H1 (cell line): ENCODE results near the gene MELK. TPM values are rescaled to one million over a fixed set of nuclear protein-coding genes. Genes with fewer than 3 reads are reported as not detected.

Experiments used
- CTCF ChIA-PET: fragments of 300-600 bp; sonication (Branson Sonifier 250); formaldehyde crosslinking; loops from one replicate; lab custom pipeline; 2021; ENCODE audit not compliant: partially characterized antibody; lab: Charles Lee
- POLR2A ChIA-PET: fragments of 300-600 bp; sonication (Branson Sonifier 250); formaldehyde crosslinking; loops from one replicate; lab custom pipeline; 2021; ENCODE audit warnings: inconsistent platforms; ENCODE audit not compliant: partially characterized antibody; lab: Charles Lee
- DNase-seq, 2 experiments: peaks; one replicate each; pipeline versions ENCODE4 v3.0.0 to v3.0.0-alpha.2; 2010 to 2022; ENCODE audit warnings: low spot score in 2 of 2, low read depth in 1 of 2, mixed read lengths in 1 of 2
- FAIRE-seq: peaks from 2 replicates; lab custom pipeline; 2011; peaks lifted over from hg19 to GRCh38; lab: Jason Lieb, UNC
- H2AFZ ChIP-seq: 2 replicates; pipeline ENCODE4 v1.8.1; 2012; ENCODE audit warnings: low read length, inconsistent platforms
- H2AK5ac ChIP-seq: 2 replicates; pipeline ENCODE4 v1.6.1; 2013; ENCODE audit warnings: low read depth, low read length
- H2BK120ac ChIP-seq: replicated peaks from 2 replicates; pipeline ENCODE3; 2013; ENCODE audit warnings: low read depth, low read length, inconsistent platforms
- H2BK12ac ChIP-seq: 2 replicates; pipeline ENCODE4 v1.6.1; 2013; ENCODE audit warnings: low read depth, low read length
- H2BK15ac ChIP-seq: 2 replicates; pipeline ENCODE4 v1.6.1; 2013; ENCODE audit warnings: low read length
- H2BK20ac ChIP-seq: 2 replicates; pipeline ENCODE4 v1.6.1; 2013; ENCODE audit warnings: low read length
- H2BK5ac ChIP-seq: 2 replicates; pipeline ENCODE4 v1.6.1; 2013; ENCODE audit warnings: low read depth, low read length
- H3K14ac ChIP-seq: 2 replicates; pipeline ENCODE4 v1.6.1; 2013; ENCODE audit warnings: inconsistent platforms; ENCODE audit not compliant: insufficient read length
- H3K18ac ChIP-seq: 2 replicates; pipeline ENCODE4 v1.6.1; 2013; ENCODE audit warnings: low read length; ENCODE audit errors: extremely low read depth
- H3K23ac ChIP-seq: 2 replicates; pipeline ENCODE4 v1.6.1; 2013; ENCODE audit warnings: inconsistent platforms; ENCODE audit not compliant: insufficient read length
- H3K23me2 ChIP-seq: 2 replicates; pipeline ENCODE4 v1.6.1; 2013; ENCODE audit warnings: low read depth, low read length
- H3K27ac ChIP-seq: 2 replicates; pipeline ENCODE4 v1.6.1; 2011; ENCODE audit warnings: low read depth, low read length, inconsistent platforms
- H3K27me3 ChIP-seq, 4 experiments: replicated peaks in 1 of 4; 1 replicate in 1 of 4; 2 replicates in 3 of 4; pipeline versions ENCODE4 v1.6.1 to v1.8.1; 2011 to 2013; ENCODE audit warnings: low read length in 3 of 4, mild to moderate bottlenecking in 3 of 4, inconsistent platforms in 2 of 4, mixed read lengths in 2 of 4, moderate library complexity in 1 of 4; ENCODE audit not compliant: control insufficient read depth in 3 of 4, insufficient read depth in 3 of 4; ENCODE audit errors: extremely low read depth in 1 of 4
- H3K36me3 ChIP-seq, 4 experiments: 2 replicates each; pipeline versions ENCODE4 v1.6.1 to v1.8.1; 2011 to 2013; ENCODE audit warnings: mild to moderate bottlenecking in 4 of 4, low read length in 3 of 4, moderate library complexity in 2 of 4, control low read depth in 1 of 4, inconsistent platforms in 1 of 4; ENCODE audit not compliant: insufficient read depth in 4 of 4, control insufficient read depth in 2 of 4
- H3K4ac ChIP-seq: replicated peaks from 2 replicates; pipeline ENCODE3; 2013; ENCODE audit warnings: low read length, low read depth, mixed read lengths, inconsistent platforms; ENCODE audit not compliant: insufficient read length
- H3K4me1 ChIP-seq, 4 experiments: replicated peaks in 1 of 4; 1 replicate in 1 of 4; 2 replicates in 3 of 4; pipeline versions ENCODE4 v1.6.1 to v1.8.1; 2011 to 2013; ENCODE audit warnings: low read length in 3 of 4, inconsistent platforms in 2 of 4, mixed read lengths in 1 of 4; ENCODE audit not compliant: insufficient read depth in 4 of 4, control insufficient read depth in 3 of 4
- H3K4me2 ChIP-seq, 2 experiments: 2 replicates each; pipeline versions ENCODE4 v1.6.1 to v1.8.1; 2011 to 2013; ENCODE audit warnings: low read depth in 2 of 2, low read length in 2 of 2, control low read depth in 1 of 2, inconsistent platforms in 1 of 2, mild to moderate bottlenecking in 1 of 2; ENCODE audit not compliant: insufficient read depth in 1 of 2
- H3K4me3 ChIP-seq, 4 experiments: fragments of 200-600, 300-600 bp in 1 of 4; sonication (generic), shearing (Covaris generic), sonication (Bioruptor Twin) in 1 of 4; 2 replicates each; pipeline versions ENCODE4 v1.5.1 to v1.8.1; 2011 to 2016; ENCODE audit warnings: low read length in 4 of 4, low read depth in 3 of 4, control low read depth in 2 of 4, inconsistent platforms in 2 of 4, mild to moderate bottlenecking in 2 of 4, mixed read lengths in 1 of 4, moderate library complexity in 1 of 4; ENCODE audit not compliant: insufficient read depth in 2 of 4; ENCODE audit errors: extremely low read depth in 1 of 4
- H3K56ac ChIP-seq: replicated peaks from 2 replicates; pipeline ENCODE3; 2013; ENCODE audit warnings: low read depth, mild to moderate bottlenecking, mixed read lengths, low read length, inconsistent platforms; ENCODE audit not compliant: insufficient read length
- H3K79me1 ChIP-seq: 2 replicates; pipeline ENCODE4 v1.6.1; 2013; ENCODE audit warnings: low read depth, low read length, control low read depth
- H3K79me2 ChIP-seq, 2 experiments: 2 replicates each; pipeline versions ENCODE4 v1.6.1 to v1.8.1; 2012 to 2013; ENCODE audit warnings: low read length in 2 of 2, mild to moderate bottlenecking in 2 of 2, inconsistent platforms in 1 of 2; ENCODE audit not compliant: insufficient read depth in 2 of 2, control insufficient read depth in 1 of 2
- H3K9ac ChIP-seq, 4 experiments: replicated peaks in 1 of 4; 1 replicate in 1 of 4; 2 replicates in 3 of 4; pipeline versions ENCODE4 v1.6.1 to v1.8.1; 2011 to 2013; ENCODE audit warnings: low read depth in 3 of 4, low read length in 3 of 4, control low read depth in 2 of 4, mild to moderate bottlenecking in 2 of 4, moderate library complexity in 2 of 4, inconsistent platforms in 1 of 4; ENCODE audit errors: extremely low read depth in 1 of 4
- H3K9me3 ChIP-seq, 2 experiments: 2 replicates each; pipeline versions ENCODE4 v1.6.1 to v1.8.1; 2012 to 2013; ENCODE audit warnings: mild to moderate bottlenecking in 2 of 2, moderate library complexity in 2 of 2, control low read depth in 1 of 2, inconsistent platforms in 1 of 2, low read depth in 1 of 2, low read length in 1 of 2, mixed read lengths in 1 of 2; ENCODE audit not compliant: insufficient read depth in 2 of 2
- H4K20me1 ChIP-seq, 2 experiments: replicated peaks in 1 of 2; 2 replicates each; pipeline versions ENCODE3 to v1.8.1; 2011 to 2013; ENCODE audit warnings: inconsistent platforms in 2 of 2, low read length in 2 of 2, mild to moderate bottlenecking in 1 of 2; ENCODE audit not compliant: insufficient read depth in 2 of 2, control insufficient read depth in 1 of 2
- H4K5ac ChIP-seq: 2 replicates; pipeline ENCODE4 v1.6.1; 2013; ENCODE audit warnings: low read length, low read depth, mixed read lengths, inconsistent platforms; ENCODE audit not compliant: insufficient read length
- H4K8ac ChIP-seq: 2 replicates; pipeline ENCODE4 v1.8.0; 2013; ENCODE audit warnings: mild to moderate bottlenecking, moderate library complexity, low read length, inconsistent platforms; ENCODE audit not compliant: insufficient read depth; ENCODE audit errors: extremely low read depth
- H4K91ac ChIP-seq: replicated peaks from 2 replicates; pipeline ENCODE3; 2013; ENCODE audit warnings: low read length, mixed read lengths, inconsistent platforms; ENCODE audit not compliant: insufficient read length
- CBX8 ChIP-seq: fragments of 300-800, 300-1000 bp; sonication (generic); IDR thresholded peaks from 2 replicates; pipeline ENCODE4 v1.7.1; 2016; ENCODE audit warnings: low read depth, low read length, borderline replicate concordance
- CHD1 ChIP-seq: IDR thresholded peaks from 2 replicates; pipeline ENCODE4 v1.6.1; 2012; ENCODE audit warnings: low read depth, low read length, improper control_type of control experiment
- EZH2 ChIP-seq: fragments of 200-600 bp; sonication (generic); IDR thresholded peaks from 2 replicates; pipeline ENCODE4 v1.7.1; 2012; ENCODE audit warnings: low read depth, mild to moderate bottlenecking, moderate library complexity, low read length, inconsistent platforms; ENCODE audit not compliant: severe bottlenecking
- FOSL1 ChIP-seq: IDR thresholded peaks from 2 replicates; pipeline ENCODE4 v1.6.1; 2011; ENCODE audit warnings: mild to moderate bottlenecking, low read depth, low read length, moderate library complexity; ENCODE audit not compliant: insufficient read depth
- GABPA ChIP-seq: IDR thresholded peaks from 2 replicates; pipeline ENCODE4 v1.6.1; 2011; ENCODE audit warnings: mild to moderate bottlenecking, low read length, moderate library complexity, borderline replicate concordance; ENCODE audit not compliant: insufficient read depth
- JUN ChIP-seq: IDR thresholded peaks from 2 replicates; pipeline ENCODE4 v1.6.1; 2011; ENCODE audit warnings: low read depth, mild to moderate bottlenecking, improper control_type of control experiment, low read length
- KDM4A ChIP-seq: IDR thresholded peaks from one replicate; pipeline ENCODE4 v1.7.1; 2012; ENCODE audit warnings: low read depth, mild to moderate bottlenecking, moderate library complexity, low read length, inconsistent platforms; ENCODE audit not compliant: severe bottlenecking
- NANOG ChIP-seq: IDR thresholded peaks from 2 replicates; pipeline ENCODE4 v1.6.1; 2011; ENCODE audit warnings: low read length, low read depth, mild to moderate bottlenecking, inconsistent platforms; ENCODE audit not compliant: insufficient read depth, poor library complexity, severe bottlenecking
- NRF1 ChIP-seq: IDR thresholded peaks from 2 replicates; pipeline ENCODE4 v1.6.1; 2011; ENCODE audit warnings: mild to moderate bottlenecking, low read depth, low read length, improper control_type of control experiment
- PHF8 ChIP-seq: fragments of 200-600 bp; sonication (generic); conservative IDR thresholded peaks from 2 replicates; pipeline ENCODE4 v1.7.1; 2012; ENCODE audit warnings: low read depth, mild to moderate bottlenecking, inconsistent platforms, low read length, moderate library complexity
- RFX5 ChIP-seq: IDR thresholded peaks from 2 replicates; pipeline ENCODE4 v1.6.1; 2011; ENCODE audit warnings: low read depth, low read length, improper control_type of control experiment, borderline replicate concordance
- SAP30 ChIP-seq: fragments of 300-600 bp; sonication (generic); IDR thresholded peaks from 2 replicates; pipeline ENCODE4 v1.7.1; 2012; ENCODE audit warnings: low read length, moderate library complexity, mild to moderate bottlenecking, inconsistent platforms; ENCODE audit not compliant: insufficient read depth, insufficient replicate concordance
- SIRT6 ChIP-seq: IDR thresholded peaks from one replicate; pipeline ENCODE4 v1.7.1; 2012; ENCODE audit warnings: low read length, inconsistent platforms
- SIX5 ChIP-seq: IDR thresholded peaks from 2 replicates; pipeline ENCODE4 v1.6.1; 2011; ENCODE audit warnings: mild to moderate bottlenecking, low read depth, low read length
- WGBS, 2 experiments: shearing (Covaris generic) in 1 of 2; methylation state at CpG; one replicate each; pipeline versions ENCODE4 v1.1.6 to v1.1.7; 2013 to 2015; ENCODE audit warnings: low lambda C conversion rate in 2 of 2, mixed read lengths in 2 of 2, inconsistent platforms in 1 of 2, low coverage in 1 of 2, missing lambda C conversion rate in 1 of 2; ENCODE audit not compliant: insufficient replicate concordance in 2 of 2, insufficient coverage in 1 of 2, insufficient read length in 1 of 2; ENCODE audit errors: extremely low coverage in 1 of 2, missing lambda C conversion rate in 1 of 2; 5-methylcytosine and 5-hydroxymethylcytosine counted together
- polyA plus RNA-seq, 7 experiments: library from polyadenylated mRNA; depleted of rRNA in 3 of 7; stranded (reverse) in 5 of 7; unstranded in 2 of 7; fragments of >200 nt in 5 of 7; fragments of 200-250 nt in 2 of 7; gene quantifications; 1 replicate in 5 of 7; 2 replicates in 1 of 7; 4 replicates in 1 of 7; pipeline versions ENCODE4 v1.2.1 to v1.2.3, GENCODE V29; 2011 to 2013; ENCODE audit warnings: missing spikeins in 2 of 7, mixed read lengths in 2 of 7
- total RNA-seq: library from RNA; stranded (reverse); fragmentation: NEBNext Ultra II Directional; extraction: Animal tissue kit (Norgen Biotek cat#: 25700); gene quantifications from 2 replicates; pipeline ENCODE4 v1.2.1, GENCODE V29; 2021

MELK gene
- total and polyA plus RNA-seq, 2 of the 8 experiments (the other 6 are each of a cell fraction or from before 2014, with no cell fraction given): 26.2 to 53.1 TPM

DNA sequence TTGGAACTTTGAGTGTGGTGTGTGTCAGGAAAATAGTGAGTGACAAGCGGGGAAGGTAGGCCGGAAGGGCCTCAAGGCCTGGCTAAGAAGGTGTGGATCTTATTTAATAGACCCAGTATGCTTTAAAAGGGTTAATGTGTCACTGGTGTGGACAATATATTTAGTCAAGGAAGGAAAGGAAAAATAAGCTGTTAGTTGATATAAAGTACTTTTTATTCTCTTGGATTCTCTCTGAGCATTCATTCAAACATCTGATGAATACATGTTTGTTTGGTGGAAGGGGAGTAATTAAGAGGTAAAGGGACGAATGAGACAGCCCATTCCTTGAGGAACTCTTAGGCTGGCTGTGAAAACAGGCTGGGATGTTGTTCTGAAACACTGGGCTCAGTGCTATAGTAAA lies 98.9 kb downstream of the MELK start:
- 95% methylated on average over 3 of the region's 3 CpGs; no CpG with 5 or more reads in 1 of the 2 experiments for WGBS, 2 experiments
- H2BK5ac ChIP-seq: no peak overlapping the region
- no peaks in the 10 kb centered on the region for H4K20me1 ChIP-seq
- H3K27me3 ChIP-seq: no peaks in the 10 kb centered on the region
- H3K36me3 ChIP-seq: peaks cover 0 to 42% (median 21%) of the 10 kb centered on the region in 4 experiments; a peak in 5 of 8 replicates
- H2AFZ ChIP-seq: no peak overlapping the region
- H3K56ac ChIP-seq: no peak overlapping the region
- no peaks in the 10 kb centered on the region; the same call in 1 of the 2 replicates for H3K23me2 ChIP-seq
- no peak overlapping the region for H4K91ac ChIP-seq
- no peak overlapping the region for H4K8ac ChIP-seq
- no peak overlapping the region for H2AK5ac ChIP-seq
- no peak overlapping the region for H3K4me2 ChIP-seq
- no peak overlapping the region for H3K23ac ChIP-seq
- no peak for DNase-seq
- H4K5ac ChIP-seq: no peak overlapping the region
- H3K27ac ChIP-seq: no peak overlapping the region
- no peak for FAIRE-seq
- no peak overlapping the region for H2BK20ac ChIP-seq
- no peaks in the 10 kb centered on the region for H3K4me1 ChIP-seq
- H3K9ac ChIP-seq: no peak overlapping the region
- ChIA-PET POLR2A (no interaction called here), CTCF (interaction anchor here (0.8 to 2.1 kb wide), 3 partner anchors 13 to 57 kb away, joined by 4 to 5 read pairs (median 4); no protein-coding TSS in a partner anchor)
- no peaks in the 10 kb centered on the region for H3K9me3 ChIP-seq
- H3K4me3 ChIP-seq: no peak overlapping the region
- H3K79me2 ChIP-seq: no peaks in the 10 kb centered on the region
- no peak overlapping the region for H2BK120ac ChIP-seq
- H3K14ac ChIP-seq: no peak overlapping the region
- no peak overlapping the region for H3K4ac ChIP-seq
- H2BK12ac ChIP-seq: no peak overlapping the region
- no peaks in the 10 kb centered on the region for H3K79me1 ChIP-seq
- no peak overlapping the region for H3K18ac ChIP-seq
- H2BK15ac ChIP-seq: no peak overlapping the region
- no peak for TF ChIP-seq JUN
- no peak for TF ChIP-seq NANOG
- TF ChIP-seq FOSL1: no peak
- no peak for TF ChIP-seq GABPA
- no peak for TF ChIP-seq PHF8
- TF ChIP-seq CHD1: no peak
- no peak for TF ChIP-seq KDM4A
- no peak for TF ChIP-seq RFX5
- TF ChIP-seq SIRT6: no peak
- TF ChIP-seq SIX5: no peak
- no peak for TF ChIP-seq NRF1
- TF ChIP-seq SAP30: no peak
- TF ChIP-seq EZH2: no peak
- TF ChIP-seq CBX8: no peak
